Loucy (cell line): ENCODE data around the gene UGT8.

ENCODE experiments used
- EZH2phosphoT487 ChIP-seq: fragments of 200-600 bp; IDR thresholded peaks from 2 replicates; pipeline ENCODE4 v1.6.1; 2018; ENCODE audit warnings: antibody characterized with exemption, mild to moderate bottlenecking, moderate library complexity, borderline replicate concordance
- TF ChIP-seq, protein P1 (sequence below): fragments of 200-600 bp; sonication (generic); conservative IDR thresholded peaks from 2 replicates; pipeline ENCODE4 v1.5.1; 2014; ENCODE audit warnings: mild to moderate bottlenecking, antibody characterized with exemption, low read length

DNA sequence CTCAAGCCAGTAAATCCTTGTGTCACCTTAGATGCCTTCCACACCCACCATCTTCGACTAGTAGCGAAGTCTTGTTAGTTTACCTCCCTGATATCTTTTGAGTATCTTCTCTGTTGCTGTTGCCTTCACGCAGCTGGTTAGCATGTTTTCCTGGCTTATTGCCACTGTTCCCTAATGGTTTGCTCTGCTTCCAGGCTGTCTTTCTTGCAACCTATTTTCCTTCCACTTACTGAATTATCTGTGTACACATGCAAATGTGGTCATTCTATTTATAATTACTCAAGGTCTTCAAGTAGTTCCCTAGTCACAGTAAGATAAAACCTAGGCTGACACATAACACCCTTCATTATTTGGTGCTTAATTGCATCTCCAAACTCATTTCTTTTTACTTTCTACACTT, 89.5 kb downstream of the UGT8 start:
- TF ChIP-seq, protein P1, sequence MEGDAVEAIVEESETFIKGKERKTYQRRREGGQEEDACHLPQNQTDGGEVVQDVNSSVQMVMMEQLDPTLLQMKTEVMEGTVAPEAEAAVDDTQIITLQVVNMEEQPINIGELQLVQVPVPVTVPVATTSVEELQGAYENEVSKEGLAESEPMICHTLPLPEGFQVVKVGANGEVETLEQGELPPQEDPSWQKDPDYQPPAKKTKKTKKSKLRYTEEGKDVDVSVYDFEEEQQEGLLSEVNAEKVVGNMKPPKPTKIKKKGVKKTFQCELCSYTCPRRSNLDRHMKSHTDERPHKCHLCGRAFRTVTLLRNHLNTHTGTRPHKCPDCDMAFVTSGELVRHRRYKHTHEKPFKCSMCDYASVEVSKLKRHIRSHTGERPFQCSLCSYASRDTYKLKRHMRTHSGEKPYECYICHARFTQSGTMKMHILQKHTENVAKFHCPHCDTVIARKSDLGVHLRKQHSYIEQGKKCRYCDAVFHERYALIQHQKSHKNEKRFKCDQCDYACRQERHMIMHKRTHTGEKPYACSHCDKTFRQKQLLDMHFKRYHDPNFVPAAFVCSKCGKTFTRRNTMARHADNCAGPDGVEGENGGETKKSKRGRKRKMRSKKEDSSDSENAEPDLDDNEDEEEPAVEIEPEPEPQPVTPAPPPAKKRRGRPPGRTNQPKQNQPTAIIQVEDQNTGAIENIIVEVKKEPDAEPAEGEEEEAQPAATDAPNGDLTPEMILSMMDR = no peak
- no peak for TF ChIP-seq EZH2phosphoT487
